GM23338 (cell line): ENCODE data around the gene MYOF. TPM values are rescaled to one million over a fixed set of nuclear protein-coding genes. Genes with fewer than 3 reads are reported as not detected.

Experiments
- ATAC-seq: fragments of 200-7000 bp; cut with Tn5 transposase; 3 replicates; pipeline ENCODE4 v1.9.1; 2020
- DNase-seq: peaks from one replicate; pipeline ENCODE4 v3.0.0-alpha.2; 2015; ENCODE audit warnings: low spot score
- H2AFZ ChIP-seq: fragments of 200-600 bp; sonication (generic); 2 replicates; pipeline ENCODE4 v1.8.0; 2016; ENCODE audit warnings: antibody characterized with exemption, mild to moderate bottlenecking, moderate library complexity
- H3F3A ChIP-seq: fragments of 200-600 bp; sonication (generic); replicated peaks from 2 replicates; pipeline ENCODE4 v1.8.0; 2017; ENCODE audit warnings: antibody characterized with exemption, mixed run types, low read depth
- H3K27ac ChIP-seq: fragments of 200-600 bp; sonication (generic); 2 replicates; pipeline ENCODE4 v1.6.1; 2016; ENCODE audit warnings: low read depth
- H3K27me3 ChIP-seq: fragments of 200-600 bp; sonication (generic); 2 replicates; pipeline ENCODE4 v1.8.0; 2016; ENCODE audit warnings: mild to moderate bottlenecking, mixed run types, moderate library complexity; ENCODE audit not compliant: insufficient read depth
- H3K36me3 ChIP-seq: fragments of 200-600 bp; sonication (generic); 2 replicates; pipeline ENCODE4 v1.8.0; 2016; ENCODE audit warnings: mild to moderate bottlenecking; ENCODE audit not compliant: insufficient read depth
- H3K4me1 ChIP-seq: fragments of 200-600 bp; sonication (generic); 2 replicates; pipeline ENCODE4 v1.8.0; 2016; ENCODE audit warnings: mild to moderate bottlenecking, moderate library complexity; ENCODE audit not compliant: insufficient read depth
- H3K4me2 ChIP-seq: fragments of 200-600 bp; sonication (generic); 2 replicates; pipeline ENCODE4 v1.7.1; 2017; ENCODE audit warnings: mixed run types
- H3K4me3 ChIP-seq: fragments of 200-600 bp; sonication (generic); 2 replicates; pipeline ENCODE4 v1.6.1; 2016; ENCODE audit warnings: mixed run types
- H3K79me2 ChIP-seq: fragments of 200-600 bp; sonication (generic); replicated peaks from 2 replicates; pipeline ENCODE4 v1.8.0; 2017; ENCODE audit warnings: mild to moderate bottlenecking; ENCODE audit not compliant: insufficient read depth
- H3K9me2 ChIP-seq: fragments of 200-600 bp; sonication (generic); 2 replicates; pipeline ENCODE4 v1.8.0; 2017; ENCODE audit not compliant: insufficient read depth
- H4K20me1 ChIP-seq: fragments of 200-600 bp; sonication (generic); replicated peaks from 2 replicates; pipeline ENCODE4 v1.8.0; 2017; ENCODE audit warnings: mild to moderate bottlenecking; ENCODE audit not compliant: insufficient read depth
- H3K27ac Mint-ChIP-seq: 2 replicates; pipeline ENCODE4 v1.8.0; 2020; ENCODE audit warnings: inconsistent platforms, mild to moderate bottlenecking, moderate library complexity, mixed read lengths
- H3K27me3 Mint-ChIP-seq: 3 replicates; pipeline ENCODE4 v1.8.0; 2022; ENCODE audit warnings: low read depth, mild to moderate bottlenecking, moderate library complexity, mixed read lengths, inconsistent platforms; ENCODE audit not compliant: insufficient read depth, poor library complexity
- H3K36me3 Mint-ChIP-seq: 3 replicates; pipeline ENCODE4 v1.8.0; 2021; ENCODE audit warnings: low read depth, mild to moderate bottlenecking, inconsistent platforms, moderate library complexity, mixed read lengths
- H3K4me1 Mint-ChIP-seq: 3 replicates; pipeline ENCODE4 v1.8.0; 2020; ENCODE audit warnings: mild to moderate bottlenecking, inconsistent platforms, mixed read lengths
- H3K4me3 Mint-ChIP-seq: 3 replicates; pipeline ENCODE4 v1.8.0; 2021; ENCODE audit warnings: moderate library complexity, mild to moderate bottlenecking, inconsistent platforms, mixed read lengths
- H3K9me3 Mint-ChIP-seq: 3 replicates; pipeline ENCODE4 v1.8.0; 2020; ENCODE audit warnings: moderate library complexity, mild to moderate bottlenecking, inconsistent platforms, mixed read lengths
- CREB1 ChIP-seq: fragments of 250-450 bp; sonication (Bioruptor Pico); IDR thresholded peaks from 2 replicates; pipeline ENCODE4 v1.5.0; 2020; ENCODE audit warnings: low read depth, mild to moderate bottlenecking, moderate library complexity
- EZH2phosphoT487 ChIP-seq: fragments of 200-600 bp; sonication (generic); IDR thresholded peaks from one replicate; pipeline ENCODE4 v1.8.1; 2018; ENCODE audit warnings: antibody characterized with exemption; ENCODE audit not compliant: unreplicated experiment
- NANOG ChIP-seq: IDR thresholded peaks from 2 replicates; pipeline ENCODE4 v1.6.1; 2016; ENCODE audit warnings: antibody characterized with exemption, borderline replicate concordance
- POLR2AphosphoS5 ChIP-seq: IDR thresholded peaks from 2 replicates; pipeline ENCODE4 v1.6.1; 2016; ENCODE audit warnings: antibody characterized with exemption, low read depth
- STAT1 ChIP-seq: IDR thresholded peaks from one replicate; pipeline ENCODE4 v1.6.1; 2016; ENCODE audit warnings: antibody characterized with exemption; ENCODE audit not compliant: unreplicated experiment
- ZNF331 ChIP-seq: fragments of 250-450 bp; sonication (Bioruptor Pico); IDR thresholded peaks from 2 replicates; pipeline ENCODE4 v1.5.0; 2020; ENCODE audit warnings: low read depth, mild to moderate bottlenecking, moderate library complexity
- polyA plus RNA-seq: library from polyadenylated mRNA; unstranded; fragments of >200 nt; fragmentation: Nextera tagmentation; extraction: Ambion mirVana; gene quantifications from 2 replicates; pipeline ENCODE4 v1.2.1, GENCODE V29; 2016
- total RNA-seq: library from RNA; depleted of rRNA; stranded (reverse); fragments of >200 nt; shearing (Covaris generic); gene quantifications from 2 replicates; pipeline ENCODE4 v1.2.3, GENCODE V29; 2014
- TF ChIP-seq, protein P1 (sequence below): IDR thresholded peaks from one replicate; pipeline ENCODE4 v1.6.1; 2018; ENCODE audit warnings: antibody characterized with exemption; ENCODE audit not compliant: unreplicated experiment
- TF ChIP-seq, protein P2 (sequence below): IDR thresholded peaks from 2 replicates; pipeline ENCODE4 v1.6.1; 2016; ENCODE audit warnings: antibody characterized with exemption
- TF ChIP-seq, protein P3 (sequence below): fragments of 250-450 bp; sonication (Bioruptor Pico); IDR thresholded peaks from 2 replicates; pipeline ENCODE4 v1.5.0; 2020; ENCODE audit warnings: mild to moderate bottlenecking, moderate library complexity

The MYOF gene
- total and polyA plus RNA-seq, 2 experiments from 2014 or later, result 0.82 to 1.4 TPM

DNA sequence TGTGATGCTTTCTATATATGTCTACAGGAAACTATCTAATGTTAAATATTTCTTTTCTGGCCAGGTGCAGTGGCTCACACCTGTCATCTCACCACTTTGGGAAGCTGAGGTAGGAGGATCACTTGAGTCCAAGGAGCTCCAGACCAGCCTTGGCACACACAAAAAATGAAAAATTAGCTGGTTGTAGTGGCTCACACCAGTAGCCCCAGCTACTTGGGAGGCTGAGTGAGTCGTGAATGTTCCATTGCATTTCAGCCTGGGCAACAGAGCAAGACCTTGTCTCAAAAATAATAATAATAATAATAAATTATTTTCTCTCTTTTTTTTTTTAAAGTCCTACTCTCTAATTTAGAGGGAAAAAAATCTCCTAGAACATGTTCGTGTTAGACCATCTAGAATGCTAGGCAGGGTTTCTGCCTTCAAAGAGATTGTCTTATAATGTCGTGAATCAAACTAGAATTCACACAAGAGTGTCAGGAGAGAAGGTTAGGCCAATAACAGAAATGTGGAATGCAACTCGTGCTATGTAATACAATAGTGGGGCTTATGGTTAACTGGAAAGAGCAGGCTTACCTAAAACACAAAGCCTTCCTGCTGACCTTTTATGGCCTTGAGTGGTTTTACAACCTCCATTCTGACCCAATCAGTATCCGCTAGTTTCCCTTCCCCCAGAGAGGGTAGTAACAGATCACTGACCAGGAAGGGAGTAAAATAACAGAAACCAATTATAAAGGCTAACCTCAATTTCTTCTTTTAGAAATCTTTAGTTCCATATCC lies 46.3 kb downstream of the MYOF start (continued):
- TF ChIP-seq, protein P1, sequence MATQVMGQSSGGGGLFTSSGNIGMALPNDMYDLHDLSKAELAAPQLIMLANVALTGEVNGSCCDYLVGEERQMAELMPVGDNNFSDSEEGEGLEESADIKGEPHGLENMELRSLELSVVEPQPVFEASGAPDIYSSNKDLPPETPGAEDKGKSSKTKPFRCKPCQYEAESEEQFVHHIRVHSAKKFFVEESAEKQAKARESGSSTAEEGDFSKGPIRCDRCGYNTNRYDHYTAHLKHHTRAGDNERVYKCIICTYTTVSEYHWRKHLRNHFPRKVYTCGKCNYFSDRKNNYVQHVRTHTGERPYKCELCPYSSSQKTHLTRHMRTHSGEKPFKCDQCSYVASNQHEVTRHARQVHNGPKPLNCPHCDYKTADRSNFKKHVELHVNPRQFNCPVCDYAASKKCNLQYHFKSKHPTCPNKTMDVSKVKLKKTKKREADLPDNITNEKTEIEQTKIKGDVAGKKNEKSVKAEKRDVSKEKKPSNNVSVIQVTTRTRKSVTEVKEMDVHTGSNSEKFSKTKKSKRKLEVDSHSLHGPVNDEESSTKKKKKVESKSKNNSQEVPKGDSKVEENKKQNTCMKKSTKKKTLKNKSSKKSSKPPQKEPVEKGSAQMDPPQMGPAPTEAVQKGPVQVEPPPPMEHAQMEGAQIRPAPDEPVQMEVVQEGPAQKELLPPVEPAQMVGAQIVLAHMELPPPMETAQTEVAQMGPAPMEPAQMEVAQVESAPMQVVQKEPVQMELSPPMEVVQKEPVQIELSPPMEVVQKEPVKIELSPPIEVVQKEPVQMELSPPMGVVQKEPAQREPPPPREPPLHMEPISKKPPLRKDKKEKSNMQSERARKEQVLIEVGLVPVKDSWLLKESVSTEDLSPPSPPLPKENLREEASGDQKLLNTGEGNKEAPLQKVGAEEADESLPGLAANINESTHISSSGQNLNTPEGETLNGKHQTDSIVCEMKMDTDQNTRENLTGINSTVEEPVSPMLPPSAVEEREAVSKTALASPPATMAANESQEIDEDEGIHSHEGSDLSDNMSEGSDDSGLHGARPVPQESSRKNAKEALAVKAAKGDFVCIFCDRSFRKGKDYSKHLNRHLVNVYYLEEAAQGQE, result no peak
- TF ChIP-seq NANOG, result no peak

DNA sequence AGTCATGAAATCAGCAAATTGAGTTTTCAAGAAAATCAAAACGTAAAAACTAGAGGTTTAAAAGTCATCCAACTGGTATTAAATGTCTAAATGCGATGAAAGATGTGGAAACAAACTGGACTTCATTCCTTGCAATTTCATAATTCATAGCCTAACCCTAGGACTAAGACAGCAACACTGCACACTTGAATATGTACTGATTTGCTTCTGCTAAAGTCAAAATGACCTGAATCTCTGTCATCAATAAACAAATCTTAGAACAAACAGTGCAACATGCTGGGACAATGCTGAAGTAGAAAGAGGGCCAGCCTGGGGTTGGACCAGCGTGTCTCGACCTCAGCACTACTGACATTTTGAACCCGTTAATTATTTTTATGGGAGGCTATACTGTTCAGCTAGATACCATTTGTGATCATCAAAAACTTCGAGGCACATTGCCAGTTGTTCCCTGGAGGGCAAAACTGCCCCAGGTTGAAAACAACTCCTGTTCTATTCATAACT lies 47.1 kb downstream of the MYOF start:
- no peak overlapping the region for H3K4me3 ChIP-seq
- H3K9me3 Mint-ChIP-seq, result no peaks in the 10 kb centered on the region; the same call in 2 of the 3 replicates
- H3K4me1 ChIP-seq, result peaks cover 37% of the 10 kb centered on the region
- H3K79me2 ChIP-seq, result no peaks in the 10 kb centered on the region
- H3K9me2 ChIP-seq, result no peaks in the 10 kb centered on the region
- no peaks in the 10 kb centered on the region for H3K27me3 ChIP-seq
- peak overlapping the region; percentile 2; the same call in 1 of the 2 replicates for H3K27ac ChIP-seq
- no peak overlapping the region for H3K4me2 ChIP-seq
- H3K27ac Mint-ChIP-seq, result 0 out of 2 replicates have a peak overlapping the region, but pooled peaks have one; percentile 58
- DNase-seq (no peak), ATAC-seq (no peak)
- H3F3A ChIP-seq, result peaks cover 6% of the 10 kb centered on the region; the same call in 1 of the 2 replicates
- peaks cover 55% of the 10 kb centered on the region for H3K4me1 Mint-ChIP-seq
- H4K20me1 ChIP-seq, result no peaks in the 10 kb centered on the region
- H3K27me3 Mint-ChIP-seq, result peaks cover 13% of the 10 kb centered on the region
- no peak overlapping the region for H3K4me3 Mint-ChIP-seq
- no peaks in the 10 kb centered on the region for H3K36me3 ChIP-seq
- H2AFZ ChIP-seq, result no peak overlapping the region
- TF ChIP-seq POLR2AphosphoS5, result no peak
- TF ChIP-seq, protein P2, sequence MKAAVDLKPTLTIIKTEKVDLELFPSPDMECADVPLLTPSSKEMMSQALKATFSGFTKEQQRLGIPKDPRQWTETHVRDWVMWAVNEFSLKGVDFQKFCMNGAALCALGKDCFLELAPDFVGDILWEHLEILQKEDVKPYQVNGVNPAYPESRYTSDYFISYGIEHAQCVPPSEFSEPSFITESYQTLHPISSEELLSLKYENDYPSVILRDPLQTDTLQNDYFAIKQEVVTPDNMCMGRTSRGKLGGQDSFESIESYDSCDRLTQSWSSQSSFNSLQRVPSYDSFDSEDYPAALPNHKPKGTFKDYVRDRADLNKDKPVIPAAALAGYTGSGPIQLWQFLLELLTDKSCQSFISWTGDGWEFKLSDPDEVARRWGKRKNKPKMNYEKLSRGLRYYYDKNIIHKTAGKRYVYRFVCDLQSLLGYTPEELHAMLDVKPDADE, result no peak
- TF ChIP-seq, protein P3, sequence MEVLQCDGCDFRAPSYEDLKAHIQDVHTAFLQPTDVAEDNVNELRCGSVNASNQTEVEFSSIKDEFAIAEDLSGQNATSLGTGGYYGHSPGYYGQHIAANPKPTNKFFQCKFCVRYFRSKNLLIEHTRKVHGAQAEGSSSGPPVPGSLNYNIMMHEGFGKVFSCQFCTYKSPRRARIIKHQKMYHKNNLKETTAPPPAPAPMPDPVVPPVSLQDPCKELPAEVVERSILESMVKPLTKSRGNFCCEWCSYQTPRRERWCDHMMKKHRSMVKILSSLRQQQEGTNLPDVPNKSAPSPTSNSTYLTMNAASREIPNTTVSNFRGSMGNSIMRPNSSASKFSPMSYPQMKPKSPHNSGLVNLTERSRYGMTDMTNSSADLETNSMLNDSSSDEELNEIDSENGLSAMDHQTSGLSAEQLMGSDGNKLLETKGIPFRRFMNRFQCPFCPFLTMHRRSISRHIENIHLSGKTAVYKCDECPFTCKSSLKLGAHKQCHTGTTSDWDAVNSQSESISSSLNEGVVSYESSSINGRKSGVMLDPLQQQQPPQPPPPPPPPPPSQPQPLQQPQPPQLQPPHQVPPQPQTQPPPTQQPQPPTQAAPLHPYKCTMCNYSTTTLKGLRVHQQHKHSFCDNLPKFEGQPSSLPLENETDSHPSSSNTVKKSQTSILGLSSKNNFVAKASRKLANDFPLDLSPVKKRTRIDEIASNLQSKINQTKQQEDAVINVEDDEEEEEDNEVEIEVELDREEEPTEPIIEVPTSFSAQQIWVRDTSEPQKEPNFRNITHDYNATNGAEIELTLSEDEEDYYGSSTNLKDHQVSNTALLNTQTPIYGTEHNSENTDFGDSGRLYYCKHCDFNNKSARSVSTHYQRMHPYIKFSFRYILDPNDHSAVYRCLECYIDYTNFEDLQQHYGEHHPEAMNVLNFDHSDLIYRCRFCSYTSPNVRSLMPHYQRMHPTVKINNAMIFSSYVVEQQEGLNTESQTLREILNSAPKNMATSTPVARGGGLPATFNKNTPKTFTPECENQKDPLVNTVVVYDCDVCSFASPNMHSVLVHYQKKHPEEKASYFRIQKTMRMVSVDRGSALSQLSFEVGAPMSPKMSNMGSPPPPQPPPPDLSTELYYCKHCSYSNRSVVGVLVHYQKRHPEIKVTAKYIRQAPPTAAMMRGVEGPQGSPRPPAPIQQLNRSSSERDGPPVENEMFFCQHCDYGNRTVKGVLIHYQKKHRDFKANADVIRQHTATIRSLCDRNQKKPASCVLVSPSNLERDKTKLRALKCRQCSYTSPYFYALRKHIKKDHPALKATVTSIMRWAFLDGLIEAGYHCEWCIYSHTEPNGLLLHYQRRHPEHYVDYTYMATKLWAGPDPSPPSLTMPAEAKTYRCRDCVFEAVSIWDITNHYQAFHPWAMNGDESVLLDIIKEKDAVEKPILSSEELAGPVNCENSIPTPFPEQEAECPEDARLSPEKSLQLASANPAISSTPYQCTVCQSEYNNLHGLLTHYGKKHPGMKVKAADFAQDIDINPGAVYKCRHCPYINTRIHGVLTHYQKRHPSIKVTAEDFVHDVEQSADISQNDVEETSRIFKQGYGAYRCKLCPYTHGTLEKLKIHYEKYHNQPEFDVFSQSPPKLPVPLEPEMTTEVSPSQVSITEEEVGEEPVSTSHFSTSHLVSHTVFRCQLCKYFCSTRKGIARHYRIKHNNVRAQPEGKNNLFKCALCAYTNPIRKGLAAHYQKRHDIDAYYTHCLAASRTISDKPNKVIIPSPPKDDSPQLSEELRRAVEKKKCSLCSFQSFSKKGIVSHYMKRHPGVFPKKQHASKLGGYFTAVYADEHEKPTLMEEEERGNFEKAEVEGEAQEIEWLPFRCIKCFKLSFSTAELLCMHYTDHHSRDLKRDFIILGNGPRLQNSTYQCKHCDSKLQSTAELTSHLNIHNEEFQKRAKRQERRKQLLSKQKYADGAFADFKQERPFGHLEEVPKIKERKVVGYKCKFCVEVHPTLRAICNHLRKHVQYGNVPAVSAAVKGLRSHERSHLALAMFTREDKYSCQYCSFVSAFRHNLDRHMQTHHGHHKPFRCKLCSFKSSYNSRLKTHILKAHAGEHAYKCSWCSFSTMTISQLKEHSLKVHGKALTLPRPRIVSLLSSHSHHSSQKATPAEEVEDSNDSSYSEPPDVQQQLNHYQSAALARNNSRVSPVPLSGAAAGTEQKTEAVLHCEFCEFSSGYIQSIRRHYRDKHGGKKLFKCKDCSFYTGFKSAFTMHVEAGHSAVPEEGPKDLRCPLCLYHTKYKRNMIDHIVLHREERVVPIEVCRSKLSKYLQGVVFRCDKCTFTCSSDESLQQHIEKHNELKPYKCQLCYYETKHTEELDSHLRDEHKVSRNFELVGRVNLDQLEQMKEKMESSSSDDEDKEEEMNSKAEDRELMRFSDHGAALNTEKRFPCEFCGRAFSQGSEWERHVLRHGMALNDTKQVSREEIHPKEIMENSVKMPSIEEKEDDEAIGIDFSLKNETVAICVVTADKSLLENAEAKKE (CRISPR knock-in tag), result no peak
- TF ChIP-seq CREB1 (CRISPR knock-in tag), result no peak
- TF ChIP-seq STAT1, result no peak
- TF ChIP-seq, protein P1, result no peak
- TF ChIP-seq EZH2phosphoT487, result no peak
- no peak for TF ChIP-seq ZNF331 (CRISPR knock-in tag)
- H3K36me3 Mint-ChIP-seq, result no peaks in the 10 kb centered on the region
